MV-4-11 (cell line): Measurements from ENCODE around the gene DNAJC3.
A peak's percentile ranks its signal among the peaks of the same experiment; 100 is the strongest.
"Not testable (repeated sequence)": the region's sequence is repeated elsewhere in the genome, so short reads cannot be mapped to it uniquely, and the experiment has no call there.

ENCODE experiments used
- DNase-seq: peaks from one replicate; lab custom pipeline; 2025; lab: John Stamatoyannopoulos, UW

Gene DNAJC3

GRCh38 chr13:95676762-95677563 lies at the start of gene DNAJC3:
Gene DNAJC3, plus strand, starts transcription at chr13:95677139. Its CDS starts 117 bp downstream, at chr13:95677256.
- peak; percentile 96 for DNase-seq

- DNase-seq = no peak
Observed at GRCh38 chr13:95627590-95627989, 49.3 kb upstream of the DNAJC3 start.

GRCh38 chr13:95628488-95628887 lies 48.5 kb upstream of the DNAJC3 start:
- no peak for DNase-seq

- no peak for DNase-seq
Observed at GRCh38 chr13:95629071-95629470, 47.9 kb upstream of the DNAJC3 start.

- no peak for DNase-seq
Observed at GRCh38 chr13:95630593-95630992, 46.3 kb upstream of the DNAJC3 start.

GRCh38 chr13:95636853-95637252 lies 40.1 kb upstream of the DNAJC3 start:
- DNase-seq = no peak

GRCh38 chr13:95641291-95642027 lies 35.5 kb upstream of the DNAJC3 start:
- DNase-seq = no peak

- no peak for DNase-seq
Observed at GRCh38 chr13:95642028-95642621, 34.8 kb upstream of the DNAJC3 start.

- no peak for DNase-seq
Observed at GRCh38 chr13:95642999-95643398, 33.9 kb upstream of the DNAJC3 start.

- no peak for DNase-seq
Observed at GRCh38 chr13:95643571-95643935, 33.4 kb upstream of the DNAJC3 start.

GRCh38 chr13:95643936-95644598 lies 32.9 kb upstream of the DNAJC3 start:
- DNase-seq = no peak

GRCh38 chr13:95644601-95645052 lies 32.3 kb upstream of the DNAJC3 start, which contains the start of gene DZIP1:
Gene DZIP1, minus strand, starts transcription at chr13:95644706. Its CDS starts 2,677 bp downstream, at chr13:95642029.
- DNase-seq = no peak

GRCh38 chr13:95647321-95647720 lies 29.6 kb upstream of the DNAJC3 start:
- no peak for DNase-seq

GRCh38 chr13:95650696-95651095 lies 26.2 kb upstream of the DNAJC3 start:
- DNase-seq = peak; percentile 26

GRCh38 chr13:95652244-95652764 lies 24.6 kb upstream of the DNAJC3 start:
- DNase-seq = no peak

GRCh38 chr13:95652821-95653220 lies 24.1 kb upstream of the DNAJC3 start:
- DNase-seq = no peak

GRCh38 chr13:95656386-95657015 lies 20.4 kb upstream of the DNAJC3 start:
- DNase-seq = no peak

- DNase-seq = no peak
Observed at GRCh38 chr13:95659500-95659899, 17.4 kb upstream of the DNAJC3 start.

GRCh38 chr13:95660981-95661581 lies 15.9 kb upstream of the DNAJC3 start:
- DNase-seq = peak; percentile 34

- DNase-seq = not testable (repeated sequence)
Observed at GRCh38 chr13:95667235-95667634, 9.7 kb upstream of the DNAJC3 start.

- no peak for DNase-seq
Observed at GRCh38 chr13:95671597-95671996, 5.3 kb upstream of the DNAJC3 start.
